Diencephalon (tissue), 1 donor: ENCODE measurements around the gene IFNL3. TPM values are rescaled to one million over a fixed set of nuclear protein-coding genes. Genes with fewer than 3 reads are reported as not detected.

Experiments used
- total RNA-seq: library from RNA; depleted of rRNA; stranded (reverse); fragments of >200 nt; gene quantifications from one replicate; pipeline ENCODE4 v1.2.3, GENCODE V29; 2014

The IFNL3 gene
- not detected for total RNA-seq

DNA sequence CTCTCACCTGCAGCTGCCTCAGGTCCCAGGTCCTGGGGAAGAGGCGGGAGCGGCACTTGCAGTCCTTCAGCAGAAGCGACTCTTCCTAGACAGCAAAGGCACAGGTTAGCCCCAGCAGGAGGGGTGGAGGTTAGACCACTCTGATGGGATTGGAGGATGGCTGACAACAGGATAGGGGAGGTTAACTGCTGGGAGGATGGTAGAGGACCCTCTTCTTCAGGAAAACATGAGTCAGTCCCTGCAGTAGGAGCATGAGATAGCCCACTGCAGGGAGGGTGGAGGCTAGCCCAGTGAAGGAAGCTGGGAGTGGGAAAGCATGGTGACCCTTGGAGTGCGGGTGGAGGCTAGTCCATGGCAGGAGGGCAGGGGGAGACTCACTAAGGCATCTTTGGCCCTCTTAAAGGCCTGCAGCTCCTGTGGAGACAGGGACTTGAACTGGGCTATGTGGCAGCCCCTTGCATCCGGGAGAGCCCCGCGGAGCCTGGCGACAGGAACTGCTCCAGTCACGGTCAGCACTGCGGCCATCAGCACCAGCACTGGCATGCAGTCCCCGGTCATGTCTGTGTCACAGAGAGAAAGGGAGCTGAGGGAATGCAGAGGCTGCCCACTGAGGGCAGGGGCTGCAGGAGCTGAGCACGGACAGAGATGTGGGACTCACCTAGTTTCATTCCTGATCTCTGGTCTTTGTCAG, at the start of gene IFNL3:
Gene IFNL3, minus strand, starts transcription at position 597 of the 691 bp plus-strand sequence. Its CDS starts 39 bp downstream, at position 558.

DNA sequence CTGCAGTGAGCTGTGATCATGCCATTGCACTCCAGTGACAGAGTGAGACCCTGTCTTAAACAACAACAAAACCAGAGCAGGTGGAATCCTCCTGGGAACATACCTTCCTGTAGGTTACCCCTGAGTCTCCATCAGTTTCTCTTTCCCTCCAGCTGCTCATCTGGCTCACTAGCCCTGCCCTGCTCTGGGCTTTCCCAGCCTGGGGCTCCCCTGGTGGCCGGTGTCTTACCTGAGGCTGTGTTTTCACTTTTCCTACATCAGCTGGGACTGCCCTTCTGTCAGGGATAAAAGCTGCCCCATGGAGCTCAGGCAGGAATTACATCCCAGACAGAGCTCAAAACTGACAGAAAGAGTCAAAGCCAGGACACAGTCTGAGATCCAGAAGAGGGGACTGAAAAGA, 23.3 kb upstream of the IFNL3 start, which contains the start of gene IFNL2:
Gene IFNL2, plus strand, starts transcription at position 312 of the 400 bp plus-strand sequence. CDS start 173 bp downstream, outside the sequence.

DNA sequence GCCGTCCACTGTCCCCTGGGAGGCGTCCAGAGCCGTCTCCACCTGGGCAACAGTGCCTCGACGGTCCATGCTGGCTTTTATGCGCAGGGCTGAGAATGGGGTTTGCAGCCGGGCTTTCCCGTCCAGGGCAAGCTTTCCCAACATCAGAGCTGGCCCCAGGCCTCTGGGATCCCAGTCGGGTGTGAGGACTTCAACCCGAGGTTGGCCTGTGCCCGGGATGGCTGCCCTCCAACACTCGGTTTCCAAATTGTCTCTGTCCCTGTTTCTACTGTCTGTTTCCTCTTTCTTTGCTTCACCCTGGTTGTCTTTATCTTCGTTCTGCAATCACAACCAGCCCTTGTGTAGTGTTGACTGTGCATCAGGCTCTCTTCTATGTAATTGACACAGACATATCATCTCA, 4.0 kb upstream of the IFNL3 start, which contains the start of gene IFNL4:
Gene IFNL4, minus strand, starts transcription at position 51 of the 400 bp plus-strand sequence.

DNA sequence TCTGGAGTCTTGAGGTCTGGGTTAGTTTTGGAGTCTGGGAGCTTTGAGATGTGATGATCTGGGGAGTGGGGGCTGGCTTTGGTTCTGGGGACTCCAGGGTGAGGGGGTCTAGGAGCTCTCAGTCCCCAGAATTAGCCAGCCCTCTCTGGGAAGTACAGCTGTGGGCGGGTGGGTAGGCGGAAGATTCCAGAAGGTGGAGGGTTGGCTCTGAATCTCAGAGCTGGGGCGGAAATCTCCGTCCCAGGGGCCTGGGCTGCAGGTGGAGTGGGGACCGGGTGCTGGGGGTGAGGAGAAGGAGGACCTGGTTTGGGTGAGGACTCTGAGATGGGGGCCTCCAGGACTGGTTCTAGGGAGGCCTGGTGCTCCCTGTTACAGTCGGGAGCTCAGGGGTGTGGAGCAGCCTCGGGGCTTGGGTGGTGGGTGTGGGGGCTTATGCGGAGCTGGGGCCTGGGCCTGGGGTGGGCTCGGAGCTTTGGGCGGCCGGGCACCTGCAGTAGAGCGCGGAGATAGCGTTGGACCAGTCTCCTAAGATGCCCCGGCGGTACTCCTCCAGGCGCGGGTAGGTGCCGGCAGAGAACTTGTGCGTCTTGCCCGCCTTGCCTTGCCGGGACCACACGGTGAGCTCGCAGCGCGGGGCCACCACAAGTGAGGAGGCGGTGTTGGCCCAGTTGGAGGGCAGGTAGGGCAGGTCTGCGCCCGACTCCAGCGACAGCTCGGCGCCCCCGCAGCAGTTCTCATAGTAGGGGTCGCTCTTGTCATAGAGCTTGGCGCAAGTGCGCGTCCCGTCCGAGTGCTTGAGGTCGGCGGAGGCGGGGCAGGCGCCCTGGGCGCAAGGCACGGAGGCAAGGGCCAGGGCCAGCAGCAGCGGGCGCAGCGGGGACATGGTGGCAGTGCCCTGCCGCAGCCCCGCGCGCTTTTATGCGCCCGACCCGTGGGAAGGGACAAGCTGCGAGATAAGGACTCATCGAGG, 41.1 kb downstream of the IFNL3 start, which contains the start of gene SYCN:
Gene SYCN, minus strand, starts transcription at position 892 of the 970 bp plus-strand sequence. Its CDS starts 9 bp downstream, at position 883.

DNA sequence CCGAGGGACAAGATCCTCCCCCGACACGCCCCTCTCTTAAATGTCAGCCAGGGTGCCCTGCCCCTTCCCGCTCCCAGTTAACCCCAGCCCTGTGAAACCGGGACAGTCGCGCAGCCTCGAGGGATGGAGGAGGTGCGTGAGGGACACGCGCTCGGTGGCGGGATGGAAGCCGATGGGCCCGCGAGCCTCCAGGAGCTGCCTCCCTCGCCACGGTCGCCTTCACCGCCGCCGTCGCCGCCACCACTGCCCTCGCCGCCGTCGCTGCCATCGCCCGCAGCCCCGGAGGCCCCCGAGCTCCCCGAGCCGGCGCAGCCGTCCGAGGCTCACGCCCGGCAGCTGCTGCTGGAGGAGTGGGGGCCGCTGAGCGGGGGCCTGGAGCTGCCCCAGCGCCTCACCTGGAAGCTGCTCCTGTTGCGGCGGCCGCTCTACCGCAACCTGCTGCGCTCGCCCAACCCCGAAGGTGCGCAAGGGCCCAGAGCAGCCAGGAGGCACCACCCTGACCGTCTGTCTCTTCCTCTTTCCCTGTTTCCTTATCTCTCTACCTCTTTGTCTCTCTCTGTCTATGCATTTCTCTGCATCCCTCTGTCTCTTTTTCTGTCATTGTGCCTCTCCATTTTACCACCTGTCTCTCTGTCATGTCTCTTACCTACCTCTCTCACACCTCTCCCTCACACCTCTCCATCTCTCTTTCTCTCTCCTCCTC, 47.8 kb downstream of the IFNL3 start, which contains the start of gene NCCRP1:
Gene NCCRP1, plus strand, starts transcription at position 105 of the 703 bp plus-strand sequence. Its CDS starts 19 bp downstream, at position 124.

Other genes starting within 250 kb of the IFNL3 start
- 10.4 TPM for gene FBXO27, start 212.5 kb downstream of the IFNL3 start, total RNA-seq
- not detected for gene ACP7, start 160.6 kb downstream of the IFNL3 start, total RNA-seq
- gene PAK4, start 119.2 kb downstream of the IFNL3 start, total RNA-seq = 2.5 TPM
- 0.23 TPM for gene NCCRP1, start 48.0 kb downstream of the IFNL3 start, total RNA-seq
- not detected for gene SYCN, start 40.7 kb downstream of the IFNL3 start, total RNA-seq
- not detected for gene IFNL4, start 3.9 kb upstream of the IFNL3 start, total RNA-seq
- gene IFNL2, start 23.4 kb upstream of the IFNL3 start, total RNA-seq = not detected
- gene IFNL1, start 51.4 kb upstream of the IFNL3 start, total RNA-seq = not detected
- 10.6 TPM for gene LRFN1, start 75.9 kb upstream of the IFNL3 start, total RNA-seq
- 3.5 TPM for gene GMFG, start 91.0 kb upstream of the IFNL3 start, total RNA-seq
- gene SAMD4B, start 97.4 kb upstream of the IFNL3 start, total RNA-seq = 23.1 TPM
- 31.4 TPM for gene PAF1, start 146.1 kb upstream of the IFNL3 start, total RNA-seq
- 24.5 TPM for gene MED29, start 146.4 kb upstream of the IFNL3 start, total RNA-seq
- 1.8 TPM for gene ZFP36, start 161.8 kb upstream of the IFNL3 start, total RNA-seq
- 19.8 TPM for gene PLEKHG2, start 167.7 kb upstream of the IFNL3 start, total RNA-seq
- 146 TPM for gene RPS16, start 190.9 kb upstream of the IFNL3 start, total RNA-seq
- gene SUPT5H, start 200.6 kb upstream of the IFNL3 start, total RNA-seq = 54.4 TPM
- gene TIMM50, start 235.8 kb upstream of the IFNL3 start, total RNA-seq = 48.9 TPM